GM12875 (cell line): ENCODE measurements around the gene ARRB1.
"Not testable (repeated sequence)": the region's sequence is repeated elsewhere in the genome, so short reads cannot be mapped to it uniquely, and the experiment has no call there.

Experiments used
- H3K4me3 ChIP-seq: one replicate; pipeline ENCODE4 v1.5.1; 2011; ENCODE audit warnings: low read depth, low read length, control low read depth
- CTCF ChIP-seq: IDR thresholded peaks from 2 replicates; pipeline ENCODE4 v1.5.1; 2011; ENCODE audit warnings: low read depth, mild to moderate bottlenecking, control low read depth, inconsistent platforms, low read length, moderate library complexity, borderline replicate concordance; ENCODE audit not compliant: insufficient read depth

ARRB1 gene

GRCh38 chr11:75333022-75333806 lies 18.2 kb downstream of the ARRB1 start:
- no peak overlapping the region for H3K4me3 ChIP-seq
- TF ChIP-seq CTCF: no peak

- H3K4me3 ChIP-seq: not testable (repeated sequence)
Observed at GRCh38 chr11:75331761-75332160, 19.7 kb downstream of the ARRB1 start.

- not testable (repeated sequence) for H3K4me3 ChIP-seq
Observed at GRCh38 chr11:75331304-75331703, 20.2 kb downstream of the ARRB1 start.

- not testable (repeated sequence) for H3K4me3 ChIP-seq
Observed at GRCh38 chr11:75330886-75331285, 20.6 kb downstream of the ARRB1 start.

- no peak overlapping the region for H3K4me3 ChIP-seq
- TF ChIP-seq CTCF: no peak
Observed at GRCh38 chr11:75330291-75330690, 21.2 kb downstream of the ARRB1 start.

GRCh38 chr11:75328426-75329277 lies 22.8 kb downstream of the ARRB1 start:
- no peak overlapping the region for H3K4me3 ChIP-seq
- peak; percentile 51; the same call in 1 of the 2 replicates for TF ChIP-seq CTCF

- TF ChIP-seq CTCF: no peak
- H3K4me3 ChIP-seq: no peak overlapping the region
Observed at GRCh38 chr11:75326439-75326810, 25.0 kb downstream of the ARRB1 start.

- no peak for TF ChIP-seq CTCF
- no peak overlapping the region for H3K4me3 ChIP-seq
Observed at GRCh38 chr11:75325713-75326438, 25.6 kb downstream of the ARRB1 start.
